HCT116 (cell line): ENCODE measurements around the gene LINS1. TPM values are rescaled to one million over a fixed set of nuclear protein-coding genes. Genes with fewer than 3 reads are reported as not detected.
A peak's percentile ranks its signal among the peaks of the same experiment; 100 is the strongest.

Experiments used
- ATAC-seq: fragments of 200-7000 bp; cut with Tn5 transposase; 2 replicates; pipeline ENCODE4 v1.9.1; 2020; ENCODE audit warnings: mild to moderate bottlenecking, moderate library complexity
- BruUV-seq: library from RNA; stranded (reverse); fragments of 400-500 nt; replicated peaks from 2 replicates; lab custom pipeline; 2021; lab: Mats Ljungman, UMichigan
- CTCF ChIA-PET: fragments of 300-600 bp; sonication (Branson Sonifier 250); formaldehyde crosslinking; loops from one replicate; lab custom pipeline; 2021; ENCODE audit warnings: antibody characterized with exemption; lab: Charles Lee
- POLR2A ChIA-PET: fragments of 300-600, 350-600 bp; sonication (Branson Sonifier 250); formaldehyde crosslinking; loops from one replicate; lab custom pipeline; 2021; ENCODE audit warnings: antibody characterized with exemption; lab: Charles Lee
- RAD21 ChIA-PET, 2 experiments: fragments of 300-600 bp; sonication (Branson Sonifier 250); formaldehyde crosslinking; loops; one replicate each; lab custom pipeline; 2023; ENCODE audit warnings: low total read pairs in 2 of 2; ENCODE audit not compliant: uncharacterized antibody in 2 of 2, unreplicated experiment in 2 of 2, low non-redundant PET in 1 of 2; lab: Charles Lee
- DNase-seq: peaks from one replicate; pipeline ENCODE4 v3.0.0-alpha.2; 2010; ENCODE audit warnings: low read depth, low spot score
- H2AFZ ChIP-seq: fragments of 200-600 bp; shearing (Covaris generic), sonication (generic); 2 replicates; pipeline ENCODE4 v1.6.1; 2017; ENCODE audit warnings: low read depth, mixed run types, mixed read lengths, antibody characterized with exemption, low read length; ENCODE audit not compliant: poor library complexity, severe bottlenecking
- H3K27ac ChIP-seq: 2 replicates; pipeline ENCODE4 v1.5.1; 2012; ENCODE audit warnings: low read depth, low read length
- H3K27me3 ChIP-seq: fragments of 200-600 bp; sonication (generic); 2 replicates; pipeline ENCODE4 v1.6.1; 2016; ENCODE audit warnings: mixed run types, low read length, mixed read lengths; ENCODE audit not compliant: insufficient read depth
- H3K36me3 ChIP-seq, 2 experiments: fragments of 200-500 bp in 1 of 2; fragments of 200-600 bp in 1 of 2; sonication (Bioruptor generic) in 1 of 2; sonication (generic) in 1 of 2; 2 replicates each; pipeline versions ENCODE4 v1.5.1 to v1.6.1; 2014 to 2016; ENCODE audit warnings: low read length in 2 of 2, inconsistent platforms in 1 of 2, mixed read lengths in 1 of 2, mixed run types in 1 of 2; ENCODE audit not compliant: insufficient read depth in 2 of 2, control insufficient read depth in 1 of 2
- H3K4me1 ChIP-seq, 2 experiments: fragments of 200-600 bp in 1 of 2; sonication (generic) in 1 of 2; 2 replicates each; pipeline versions ENCODE4 v1.5.1 to v1.6.1; 2012 to 2017; ENCODE audit warnings: low read length in 2 of 2, inconsistent platforms in 1 of 2, mild to moderate bottlenecking in 1 of 2, mixed read lengths in 1 of 2, mixed run types in 1 of 2, moderate library complexity in 1 of 2; ENCODE audit not compliant: insufficient read depth in 2 of 2, control insufficient read depth in 1 of 2
- H3K4me2 ChIP-seq: fragments of 200-600 bp; sonication (generic); 2 replicates; pipeline ENCODE4 v1.6.1; 2017; ENCODE audit warnings: mixed run types, low read length, mixed read lengths
- H3K4me3 ChIP-seq, 2 experiments: fragments of 200-600 bp in 1 of 2; sonication (generic) in 1 of 2; replicated peaks in 1 of 2; 2 replicates each; pipeline ENCODE4 v1.5.1; 2011 to 2016; ENCODE audit warnings: low read length in 2 of 2, control low read depth in 1 of 2, low read depth in 1 of 2, mild to moderate bottlenecking in 1 of 2, mixed read lengths in 1 of 2, mixed run types in 1 of 2
- H3K79me2 ChIP-seq: fragments of 200-600 bp; sonication (generic); 2 replicates; pipeline ENCODE4 v1.6.1; 2017; ENCODE audit warnings: mild to moderate bottlenecking, mixed run types, low read length, moderate library complexity, mixed read lengths; ENCODE audit not compliant: insufficient read depth
- H3K9ac ChIP-seq: fragments of 200-600 bp; sonication (generic); 2 replicates; pipeline ENCODE4 v1.6.1; 2016; ENCODE audit warnings: low read length, mixed read lengths
- H3K9me2 ChIP-seq: fragments of 200-600 bp; sonication (generic), shearing (Covaris generic); 2 replicates; pipeline ENCODE4 v1.6.1; 2017; ENCODE audit warnings: mixed run types, mild to moderate bottlenecking, moderate library complexity; ENCODE audit not compliant: insufficient read depth
- H3K9me3 ChIP-seq, 2 experiments: fragments of 200-500 bp in 1 of 2; fragments of 200-600 bp in 1 of 2; sonication (Bioruptor generic) in 1 of 2; sonication (generic) in 1 of 2; 2 replicates each; pipeline ENCODE4 v1.6.1; 2014 to 2017; ENCODE audit warnings: low read length in 2 of 2, mixed read lengths in 2 of 2, inconsistent platforms in 1 of 2, low read depth in 1 of 2, mild to moderate bottlenecking in 1 of 2, mixed run types in 1 of 2, moderate library complexity in 1 of 2; ENCODE audit not compliant: control insufficient read depth in 1 of 2, insufficient read depth in 1 of 2
- H4K20me1 ChIP-seq: fragments of 200-600 bp; sonication (generic), shearing (Covaris generic); 2 replicates; pipeline ENCODE4 v1.6.1; 2017; ENCODE audit warnings: mixed run types, mild to moderate bottlenecking, moderate library complexity; ENCODE audit not compliant: insufficient read depth
- ATF3 ChIP-seq: IDR thresholded peaks from 2 replicates; pipeline ENCODE4 v1.6.1; 2012
- CBX3 ChIP-seq: IDR thresholded peaks from 2 replicates; pipeline ENCODE4 v1.6.1; 2012; ENCODE audit warnings: low read depth
- CEBPB ChIP-seq: IDR thresholded peaks from 2 replicates; pipeline ENCODE4 v1.6.1; 2012; ENCODE audit warnings: low read depth
- CTCF ChIP-seq, 3 experiments: fragments of 200-600 bp in 1 of 3; sonication (generic) in 1 of 3; IDR thresholded peaks in 2 of 3; conservative IDR thresholded peaks in 1 of 3; 2 replicates each; pipeline ENCODE4 v1.5.1; 2012 to 2017; ENCODE audit warnings: low read depth in 2 of 3, low read length in 2 of 3, antibody characterized with exemption in 1 of 3, borderline replicate concordance in 1 of 3, control low read depth in 1 of 3, mild to moderate bottlenecking in 1 of 3, mixed read lengths in 1 of 3, mixed run types in 1 of 3, moderate library complexity in 1 of 3; ENCODE audit not compliant: insufficient read depth in 1 of 3
- ELF1 ChIP-seq: IDR thresholded peaks from 2 replicates; pipeline ENCODE4 v1.6.1; 2012; ENCODE audit warnings: low read depth, borderline replicate concordance
- EZH2 ChIP-seq: fragments of 200-600 bp; sonication (generic); IDR thresholded peaks from 2 replicates; pipeline ENCODE4 v1.6.1; 2017; ENCODE audit warnings: antibody characterized with exemption, mixed run types
- EZH2phosphoT487 ChIP-seq: fragments of 200-600 bp; IDR thresholded peaks from 2 replicates; pipeline ENCODE4 v1.6.1; 2018; ENCODE audit warnings: antibody characterized with exemption, borderline replicate concordance
- FOSL1 ChIP-seq: IDR thresholded peaks from 2 replicates; pipeline ENCODE4 v1.6.1; 2012; ENCODE audit warnings: low read depth
- MAX ChIP-seq: IDR thresholded peaks from 2 replicates; pipeline ENCODE4 v1.6.1; 2012
- SIN3A ChIP-seq: IDR thresholded peaks from 2 replicates; pipeline ENCODE4 v1.6.1; 2012; ENCODE audit warnings: low read depth
- TCF7L2 ChIP-seq: IDR thresholded peaks from 2 replicates; pipeline ENCODE4 v1.7.0; 2011; ENCODE audit warnings: borderline replicate concordance, inconsistent platforms; ENCODE audit not compliant: insufficient read depth, insufficient read length; ENCODE audit errors: extremely low read depth
- intact Hi-C: fragments of 100-400 bp; cut with micrococcal nuclease; formaldehyde crosslinking; loops from 2 replicates; pipeline ENCODE4 v1.10.0; 2022
- total RNA-seq: library from RNA; stranded (reverse); gene quantifications from one replicate; pipeline ENCODE4 v1.2.1, GENCODE V29; 2021; ENCODE audit not compliant: unreplicated experiment

Gene LINS1
- total RNA-seq, 1 experiment from 2014 or later, result 14.7 TPM

- peak; percentile 40 to 61 (median 45); a peak in 4 of 6 replicates for TF ChIP-seq CTCF (IDR thresholded peaks at IDR 0.05 in 2 of 3, conservative IDR thresholded peaks at IDR 0.05 in 1 of 3; ENCODE audit: borderline replicate concordance in 1 of 3, insufficient read depth in 1 of 3, low read depth in 2 of 3, low read length in 2 of 3)
- TF ChIP-seq ATF3, result no peak
- TF ChIP-seq EZH2phosphoT487, result no peak
- TF ChIP-seq FOSL1, result no peak
- no peak for TF ChIP-seq EZH2
- TF ChIP-seq ELF1, result no peak
- TF ChIP-seq CEBPB, result 0 out of 2 replicates have a peak, but pooled peaks have one; percentile 25
Measured at GRCh38 chr15:100650685-100651084, 48.7 kb upstream of the LINS1 start (continued).

- no peak overlapping the region for H3K4me3 ChIP-seq
- H3K79me2 ChIP-seq, result no peaks in the 10 kb centered on the region
- POLR2A ChIA-PET, result no interaction called here
- DNase-seq (no peak), ATAC-seq (no peak)
- H3K4me2 ChIP-seq, result no peak overlapping the region
- RAD21 ChIA-PET, result interaction anchor here in 1 of 2 experiments (1.1 kb wide), 1 partner anchor 224 kb away, joined by 3 read pairs; no protein-coding TSS in a partner anchor
- CTCF ChIA-PET, result no interaction called here
- BruUV-seq, result no TSS peak
- TF ChIP-seq TCF7L2 (no peak), CBX3 (no peak), MAX (no peak), SIN3A (no peak)
- H3K36me3 ChIP-seq, result no peaks in the 10 kb centered on the region
- no peak overlapping the region for H3K9ac ChIP-seq
- no peaks in the 10 kb centered on the region for H3K9me2 ChIP-seq
- H3K9me3 ChIP-seq, result no peaks in the 10 kb centered on the region
- no peak overlapping the region for H3K27ac ChIP-seq
- H2AFZ ChIP-seq, result no peak overlapping the region
- H3K4me1 ChIP-seq, result peaks cover 0 to 4% of the 10 kb centered on the region in 2 experiments; a peak in 2 of 4 replicates
- H4K20me1 ChIP-seq, result no peaks in the 10 kb centered on the region
- intact Hi-C loops, result no loop called here
- no peaks in the 10 kb centered on the region for H3K27me3 ChIP-seq
Measured at GRCh38 chr15:100648951-100649350, 47.0 kb upstream of the LINS1 start.
